NB4 (cell line): ENCODE measurements around the gene KHNYN.

ENCODE experiments used
- DNase-seq: peaks from one replicate; pipeline ENCODE4 v3.0.0; 2010; ENCODE audit warnings: low read depth
- H3K4me3 ChIP-seq: one replicate; pipeline ENCODE4 v1.5.1; 2011; ENCODE audit warnings: mild to moderate bottlenecking, low read depth, low read length, moderate library complexity
- CTCF ChIP-seq: IDR thresholded peaks from one replicate; pipeline ENCODE4 v1.5.1; 2012; ENCODE audit warnings: low read depth, low read length
- MAX ChIP-seq: IDR thresholded peaks from 2 replicates; pipeline ENCODE4 v1.6.1; 2011; ENCODE audit warnings: low read depth, low read length
- MYC ChIP-seq: IDR thresholded peaks from 2 replicates; pipeline ENCODE4 v1.6.1; 2011; ENCODE audit warnings: low read depth, low read length
- POLR2A ChIP-seq: IDR thresholded peaks from 2 replicates; pipeline ENCODE4 v1.6.1; 2011; ENCODE audit warnings: mild to moderate bottlenecking; ENCODE audit not compliant: insufficient read length; ENCODE audit errors: extremely low read depth

The KHNYN gene

GRCh38 chr14:24414077-24414476 is 15.7 kb upstream of the KHNYN start:
- no peak for DNase-seq
- H3K4me3 ChIP-seq: no peak overlapping the region
- TF ChIP-seq CTCF (no peak), POLR2A (no peak), MYC (no peak)

- DNase-seq: no peak
- TF ChIP-seq MYC: no peak
- H3K4me3 ChIP-seq: no peak overlapping the region
These were observed 14.9 kb upstream of the KHNYN start for GRCh38 chr14:24414732-24415420.

GRCh38 chr14:24415421-24416253 is 14.1 kb upstream of the KHNYN start:
- TF ChIP-seq MAX (no peak), MYC (no peak), POLR2A (no peak), CTCF (no peak)
- DNase-seq: no peak
- H3K4me3 ChIP-seq: no peak overlapping the region

- no peak overlapping the region for H3K4me3 ChIP-seq
- no peak for TF ChIP-seq MAX
- TF ChIP-seq POLR2A: no peak
- TF ChIP-seq CTCF: no peak
- no peak for TF ChIP-seq MYC
- no peak for DNase-seq
These were observed 13.4 kb upstream of the KHNYN start for GRCh38 chr14:24416254-24416931.

GRCh38 chr14:24416932-24417619 is 12.7 kb upstream of the KHNYN start:
- TF ChIP-seq MAX: no peak
- no peak for DNase-seq

GRCh38 chr14:24417832-24418491 is 11.8 kb upstream of the KHNYN start:
- H3K4me3 ChIP-seq: no peak overlapping the region
- no peak for DNase-seq
- no peak for TF ChIP-seq CTCF
- TF ChIP-seq POLR2A: no peak
- TF ChIP-seq MYC: no peak
- no peak for TF ChIP-seq MAX

More at GRCh38 chr14:24416932-24417619, 12.7 kb upstream of the KHNYN start:
- H3K4me3 ChIP-seq: no peak overlapping the region
